Endometrial microvascular endothelial cells (primary cell): Measurements from ENCODE around the gene KRT73. TPM values are rescaled to one million over a fixed set of nuclear protein-coding genes. Genes with fewer than 3 reads are reported as not detected.

Source experiments
- in situ Hi-C: cut with HindIII; loops from 2 replicates; pipeline ENCODE4 v1.10.0; 2017; ENCODE audit warnings: low sequenced_read_pairs, low pct_unique_long_range_greater_than_20kb; ENCODE audit errors: inconsistent ontology term
- total RNA-seq: library from RNA; depleted of rRNA; stranded (reverse); fragments of >200 nt; gene quantifications from one replicate; pipeline ENCODE4 v1.2.3, GENCODE V29; 2015; ENCODE audit errors: inconsistent ontology term

The KRT73 gene
- not detected for total RNA-seq

DNA sequence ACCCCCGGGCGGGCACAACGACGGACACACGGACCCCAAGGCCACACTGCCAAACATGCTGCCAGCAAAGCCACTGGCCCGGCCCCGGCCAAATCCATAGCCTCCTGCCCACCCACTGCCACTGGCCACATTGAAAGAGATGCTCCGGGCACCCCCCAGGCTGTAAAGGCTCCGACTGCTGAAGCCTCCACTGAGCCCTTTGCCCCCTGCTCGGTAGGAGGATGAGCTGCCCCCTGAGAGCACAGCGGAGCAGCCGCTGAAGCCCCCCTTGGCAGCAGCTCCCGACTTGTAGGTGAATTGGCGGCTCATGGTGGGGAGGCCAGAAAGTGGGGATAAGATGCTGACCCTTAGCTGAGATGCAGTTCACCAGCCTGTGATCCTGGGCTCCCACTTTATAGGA lies at the start of gene KRT73:
Gene KRT73 (minus strand): TSS at position 344 of the 400 bp plus-strand sequence. CDS start 35 bp downstream, at position 309.
- in situ Hi-C loops = no loop called here

DNA sequence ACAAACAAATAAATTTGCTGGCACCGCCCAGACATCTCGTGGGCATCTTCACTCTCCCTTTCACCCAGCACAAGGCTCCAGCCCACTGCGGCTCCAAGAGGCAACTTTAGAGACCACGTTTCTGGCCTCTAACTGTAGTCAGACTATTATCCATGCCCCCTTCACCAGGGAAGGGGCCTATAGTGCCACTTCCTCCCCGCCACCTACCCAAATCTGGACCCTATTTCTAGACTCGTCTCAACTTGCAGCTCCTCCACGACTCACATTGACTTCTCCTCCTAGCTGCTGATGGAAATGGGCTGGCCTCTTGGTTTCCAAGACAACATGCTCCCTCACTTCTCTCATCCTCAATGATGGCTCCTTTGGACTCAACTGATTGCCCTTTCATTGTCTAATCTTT lies 49.6 kb upstream of the KRT73 start:
- in situ Hi-C loops = no loop called here

DNA sequence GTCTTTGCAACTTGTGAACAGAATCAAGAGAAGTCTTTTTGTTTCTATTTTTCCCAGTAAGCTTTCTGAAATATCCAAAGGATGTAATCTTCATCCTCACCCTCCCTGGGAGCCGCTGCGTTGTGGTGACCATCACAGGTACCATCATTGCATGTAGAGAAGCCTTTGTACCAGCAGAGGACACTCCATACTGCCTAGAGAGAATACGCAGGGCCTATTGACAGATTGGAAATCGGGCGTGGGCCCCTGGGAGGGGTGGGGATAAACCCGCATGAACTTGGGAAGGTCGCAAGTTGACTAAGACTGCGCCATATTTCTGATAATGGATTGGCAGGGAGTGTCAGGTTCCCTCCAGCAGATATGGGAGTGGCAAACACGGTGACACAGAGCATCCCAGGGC lies 49.1 kb upstream of the KRT73 start:
- in situ Hi-C loops = no loop called here

DNA sequence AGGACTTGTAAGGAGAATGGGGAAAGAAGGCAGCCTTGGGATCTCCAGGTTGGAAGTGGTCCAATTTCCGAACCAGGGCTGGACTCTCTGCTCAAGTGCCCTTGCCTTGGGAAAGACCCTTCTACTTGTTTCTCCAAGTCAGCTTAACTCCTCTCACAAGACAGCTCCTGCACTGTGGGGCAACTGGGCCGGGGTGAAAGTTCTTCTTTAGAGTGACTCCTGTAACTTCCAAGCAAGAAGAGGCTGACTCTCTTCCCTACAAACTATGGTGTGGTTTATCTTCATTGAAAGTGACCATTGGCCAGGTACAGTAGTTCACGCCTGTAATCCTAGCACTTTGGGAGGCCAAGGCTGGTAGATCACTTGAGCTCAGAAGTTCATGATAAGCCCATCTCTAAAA lies 48.1 kb upstream of the KRT73 start:
- in situ Hi-C loops = no loop called here

DNA sequence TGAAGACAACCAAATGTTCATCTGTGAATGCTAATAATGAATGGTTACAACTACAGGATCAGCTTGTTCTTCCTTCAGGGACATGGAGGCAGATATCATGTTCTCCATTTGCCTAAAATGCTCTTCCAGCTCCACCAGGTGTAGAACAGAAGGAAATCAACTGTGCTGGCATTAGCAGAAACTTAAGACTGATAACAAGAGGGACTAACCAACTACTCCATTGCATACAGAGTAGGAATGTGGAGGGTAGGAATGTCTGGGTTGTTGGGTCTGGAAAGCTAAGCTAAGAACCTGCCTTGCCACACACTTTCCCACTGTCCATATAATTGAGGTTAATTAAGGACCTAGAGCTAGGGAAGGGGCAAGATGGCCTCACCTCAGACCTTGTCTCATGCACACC lies 45.1 kb upstream of the KRT73 start:
- in situ Hi-C loops = no loop called here

- in situ Hi-C loops = no loop called here
Measured at GRCh38 chr12:52662918-52663229, 44.5 kb upstream of the KRT73 start.

GRCh38 chr12:52662093-52662917 lies 43.9 kb upstream of the KRT73 start:
- in situ Hi-C loops = no loop called here

DNA sequence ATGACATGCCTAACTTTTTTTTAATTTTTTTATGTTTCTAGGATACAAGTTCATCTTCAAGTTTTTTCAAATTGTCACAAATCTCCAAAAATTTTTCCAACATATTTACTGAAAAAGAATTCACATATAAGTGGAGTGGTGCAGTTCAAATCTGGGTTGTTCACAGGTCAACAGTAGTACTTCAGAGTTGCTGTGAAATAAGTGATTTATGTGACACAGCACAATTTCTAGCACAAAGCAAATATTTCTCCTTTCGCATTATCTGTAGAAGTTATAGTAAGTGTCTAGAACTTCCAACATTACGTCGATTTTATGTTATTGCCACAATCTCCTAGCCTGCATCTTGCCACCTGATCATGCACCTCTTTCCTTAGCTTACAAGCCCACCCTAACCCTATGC lies 43.3 kb upstream of the KRT73 start:
- in situ Hi-C loops = no loop called here

DNA sequence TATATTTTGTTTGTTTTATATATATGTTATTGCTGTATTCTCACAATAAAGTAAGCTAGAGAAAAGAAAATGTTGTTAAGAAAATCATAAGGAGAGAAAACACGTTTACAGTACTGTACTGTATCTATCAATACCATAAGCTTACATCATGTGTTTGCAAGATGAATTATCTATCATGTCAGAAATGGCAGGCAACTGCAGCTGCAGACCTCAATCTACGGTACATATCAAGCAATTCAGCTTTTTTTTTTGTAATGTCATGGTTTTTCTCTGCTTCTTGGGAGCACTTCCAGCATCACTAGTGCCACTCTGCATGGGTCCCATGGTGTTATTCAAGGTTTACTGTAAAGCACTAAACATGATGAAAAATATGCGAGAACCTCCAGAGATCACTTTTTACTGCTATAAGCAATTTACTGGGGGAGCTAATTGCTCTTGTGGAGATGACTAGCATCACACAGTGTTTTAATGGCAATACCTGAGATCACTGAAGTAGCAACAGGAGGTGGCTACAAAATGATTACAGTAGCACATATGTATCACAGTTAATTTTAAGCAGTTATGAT lies 42.7 kb upstream of the KRT73 start:
- in situ Hi-C loops = no loop called here

DNA sequence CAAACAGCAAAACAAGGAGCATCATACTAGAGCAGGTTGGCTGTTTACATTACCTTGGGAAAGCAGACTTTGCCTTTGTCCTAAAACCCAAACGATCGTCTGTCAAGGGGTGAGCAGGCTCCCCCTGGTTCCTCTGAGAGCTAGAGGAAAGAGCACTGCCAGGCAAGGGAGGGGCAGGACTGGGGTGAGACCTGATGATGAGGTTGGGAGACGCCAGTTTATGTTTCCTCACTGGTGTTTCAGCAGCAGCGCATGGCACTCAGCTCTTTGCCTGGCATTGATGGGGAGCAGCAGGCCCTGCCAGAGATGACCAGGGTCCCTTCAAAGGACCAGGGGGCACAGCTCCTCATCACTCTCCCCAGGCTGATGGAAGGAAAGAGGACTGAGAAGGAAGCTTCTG lies 41.6 kb upstream of the KRT73 start:
- in situ Hi-C loops = no loop called here

- in situ Hi-C loops = no loop called here
Measured at GRCh38 chr12:52659395-52659794, 41.0 kb upstream of the KRT73 start.

GRCh38 chr12:52658196-52658595 lies 39.8 kb upstream of the KRT73 start:
- in situ Hi-C loops = no loop called here

DNA sequence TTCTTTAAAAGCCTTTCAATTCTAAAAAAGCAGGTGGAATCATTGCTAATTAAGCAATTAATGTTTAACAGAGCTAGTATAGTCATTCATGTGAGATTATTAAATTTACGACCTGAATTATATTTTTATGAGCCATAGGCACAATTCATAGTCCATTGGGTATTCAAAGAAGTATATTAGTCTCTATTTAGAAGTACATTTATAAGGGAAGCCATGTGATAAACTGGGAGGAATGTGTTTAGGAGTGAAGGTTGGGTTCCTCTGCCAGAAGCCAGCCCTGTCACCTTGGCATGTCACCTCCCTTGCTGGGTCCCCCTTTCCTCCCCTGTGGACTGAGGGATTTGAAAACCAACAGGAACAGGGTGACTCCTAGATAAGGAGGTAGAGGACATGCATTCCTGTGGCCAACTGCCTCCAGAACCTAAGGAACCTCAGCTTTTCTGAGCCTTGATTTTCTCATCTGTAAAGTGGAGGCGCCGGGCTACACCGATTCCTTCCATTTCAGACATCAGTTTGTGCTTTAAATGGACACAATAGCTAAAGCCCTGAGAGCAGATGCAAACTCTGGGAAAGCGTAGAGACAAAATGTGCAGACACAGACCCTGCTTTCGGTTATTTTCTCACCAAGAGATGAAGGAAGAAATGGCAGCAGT lies 39.0 kb upstream of the KRT73 start:
- in situ Hi-C loops = no loop called here

GRCh38 chr12:52656616-52657015 lies 38.3 kb upstream of the KRT73 start:
- in situ Hi-C loops = no loop called here

DNA sequence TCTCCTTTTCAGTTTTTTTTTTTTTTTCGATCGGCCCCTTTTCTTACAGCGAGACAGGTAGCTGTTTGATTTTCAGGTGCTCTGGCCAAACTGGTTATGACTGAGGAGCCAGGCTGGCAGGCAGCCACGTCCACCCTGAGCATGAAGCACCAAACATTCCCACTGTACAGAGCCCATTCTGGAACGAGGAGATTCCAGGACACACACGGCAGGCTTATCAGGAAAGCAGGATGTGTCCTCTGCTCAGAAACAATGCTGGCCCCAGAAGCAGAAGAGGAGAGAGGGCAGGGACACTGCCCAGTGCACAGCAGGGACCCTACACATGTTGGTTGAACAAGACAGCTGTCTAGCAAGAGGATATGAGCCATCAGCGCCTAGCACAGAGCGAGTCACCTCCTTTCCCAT lies 37.4 kb upstream of the KRT73 start:
- in situ Hi-C loops = no loop called here

GRCh38 chr12:52655251-52655650 lies 36.9 kb upstream of the KRT73 start:
- in situ Hi-C loops = no loop called here

DNA sequence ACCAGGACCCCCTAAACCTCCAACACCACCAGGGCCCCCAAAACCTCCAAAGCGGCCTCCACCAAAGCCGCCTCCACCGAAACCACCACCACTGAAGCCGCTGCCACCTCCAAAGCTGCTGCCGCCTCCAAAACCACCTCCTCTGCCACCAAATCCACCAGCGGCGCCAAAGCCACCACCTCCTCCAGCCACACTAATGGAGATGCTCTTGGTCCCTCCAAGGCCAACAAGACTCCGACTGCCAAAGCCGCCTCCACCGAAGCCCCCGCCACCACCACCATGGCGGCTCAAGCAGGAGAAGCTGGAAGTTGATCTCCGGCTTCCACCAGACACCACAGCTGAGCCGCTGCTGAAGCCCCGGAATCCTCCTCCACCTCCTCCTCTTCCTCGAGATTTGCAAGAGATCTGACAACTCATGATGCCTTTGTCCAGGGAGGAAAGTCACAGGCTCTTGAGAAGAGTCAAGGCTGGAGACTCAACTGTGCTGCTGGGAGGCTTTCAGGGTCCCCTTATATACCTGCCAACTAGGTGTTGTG lies 33.4 kb upstream of the KRT73 start, which contains the start of gene KRT2:
Gene KRT2 (minus strand): TSS at position 486 of the 536 bp plus-strand sequence. CDS start 69 bp downstream, at position 417.
- in situ Hi-C loops = no loop called here

DNA sequence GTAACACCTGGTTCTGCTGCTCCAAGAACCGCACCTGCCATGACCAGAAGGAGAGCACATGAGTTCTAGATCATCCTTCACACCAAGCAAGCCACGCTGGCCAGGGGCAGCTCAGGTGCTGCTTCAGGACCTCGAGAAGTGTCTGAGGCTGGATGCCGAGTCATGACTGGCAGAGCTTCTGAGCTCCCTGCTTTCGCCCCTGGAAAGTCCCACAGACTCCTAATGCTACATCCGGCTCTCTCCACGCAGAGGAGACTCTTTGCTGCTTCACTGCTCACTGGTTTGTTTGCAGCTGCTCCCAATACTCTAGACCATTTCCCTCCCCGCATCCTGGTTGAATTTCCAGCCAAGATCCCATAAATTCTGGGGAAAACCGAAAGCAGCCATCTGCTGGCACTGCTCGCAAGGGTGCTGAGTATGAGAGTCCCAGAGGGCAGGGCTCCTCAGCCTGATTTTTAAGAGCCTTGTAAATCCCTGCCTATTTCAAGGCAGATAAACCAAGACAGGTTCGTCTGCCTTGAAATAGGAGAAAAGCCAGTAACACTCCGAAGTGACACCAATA lies 32.2 kb upstream of the KRT73 start:
- in situ Hi-C loops = no loop called here

DNA sequence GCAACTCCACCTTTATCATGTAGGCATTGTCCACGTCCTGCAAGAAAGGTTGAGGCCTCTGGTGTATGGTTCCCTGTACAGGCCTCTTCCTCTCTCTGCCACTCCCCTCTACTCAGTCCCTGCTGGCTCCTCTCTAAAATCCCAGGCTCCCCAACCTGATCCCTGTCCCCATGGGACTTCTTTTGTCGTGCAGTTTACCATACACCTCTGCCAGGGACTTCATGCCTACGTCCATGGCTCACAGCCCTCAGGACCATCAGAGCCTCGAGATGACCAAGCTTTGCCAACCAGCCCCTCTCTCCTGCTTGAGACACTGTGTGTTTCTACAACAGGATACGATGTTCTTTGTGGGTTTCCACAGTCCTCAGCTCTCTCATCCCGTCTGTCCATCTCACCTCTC lies 30.7 kb upstream of the KRT73 start:
- in situ Hi-C loops = no loop called here
